ENCODE results near the gene HSD17B1. TPM values are rescaled to one million over a fixed set of nuclear protein-coding genes. Genes with fewer than 3 reads are reported as not detected.
A peak's percentile ranks its signal among the peaks of the same experiment; 100 is the strongest.

Gene HSD17B1
- total and polyA plus RNA-seq, 2 of the 13 experiments (the other 11 are each of a cell fraction or from before 2014, with no cell fraction given), result 0.54 to 0.93 TPM

GRCh38 chr17:42554250-42555121 lies 1.8 kb downstream of the HSD17B1 start (continued):
- TF ChIP-seq CEBPZ (IDR thresholded peaks at IDR 0.05; ENCODE audit: low read length), result no peak
- no peak for TF ChIP-seq HHEX (CRISPR knock-in tag; IDR thresholded peaks at IDR 0.05)
- TF ChIP-seq NBN (conservative IDR thresholded peaks at IDR 0.05), result no peak
- peak; percentile 97 for TF ChIP-seq CCDC6 (CRISPR knock-in tag; IDR thresholded peaks at IDR 0.05)
- no peak; the same call in 1 of the 2 replicates for TF ChIP-seq KIAA2018 (CRISPR knock-in tag; IDR thresholded peaks at IDR 0.05; ENCODE audit: borderline replicate concordance)
- peak; percentile 91 for TF ChIP-seq DRAP1 (CRISPR knock-in tag; IDR thresholded peaks at IDR 0.05)
- peak; percentile 95 for TF ChIP-seq EEA1 (CRISPR knock-in tag; IDR thresholded peaks at IDR 0.05; ENCODE audit: borderline replicate concordance)
- peak; percentile 96; the same call in 1 of the 2 replicates for TF ChIP-seq ZNF556 (CRISPR knock-in tag; IDR thresholded peaks at IDR 0.05; ENCODE audit: borderline replicate concordance)
- TF ChIP-seq ETV5 (CRISPR knock-in tag; IDR thresholded peaks at IDR 0.05; ENCODE audit: borderline replicate concordance), result peak; percentile 90
- peak; percentile 99 for TF ChIP-seq ZMAT3 (CRISPR knock-in tag; conservative IDR thresholded peaks at IDR 0.05)
